GM18520 (cell line): ENCODE measurements around the gene HNRNPUL2.
A peak's percentile ranks its signal among the peaks of the same experiment; 100 is the strongest.

ENCODE experiments used
- ATAC-seq: cut with Tn5 transposase; IDR thresholded peaks from one replicate; pipeline ENCODE4 v1.9.1; 2021; ENCODE audit not compliant: unreplicated experiment

Gene HNRNPUL2

GRCh38 chr11:62727872-62728170 is 564 bp upstream of the HNRNPUL2 start:
- ATAC-seq: peak; percentile 33

- peak; percentile 1 for ATAC-seq
Observed at GRCh38 chr11:62726915-62727164, 417 bp downstream of the HNRNPUL2 start.

GRCh38 chr11:62726156-62726914 is 922 bp downstream of the HNRNPUL2 start:
- no peak for ATAC-seq

GRCh38 chr11:62725646-62726045 is 1.6 kb downstream of the HNRNPUL2 start:
- no peak for ATAC-seq

- no peak for ATAC-seq
Observed at GRCh38 chr11:62724171-62724570, 3.1 kb downstream of the HNRNPUL2 start.

GRCh38 chr11:62721994-62722393 is 5.3 kb downstream of the HNRNPUL2 start:
- no peak for ATAC-seq

- ATAC-seq: no peak
Observed at GRCh38 chr11:62719302-62719978, 7.8 kb downstream of the HNRNPUL2 start.

GRCh38 chr11:62716816-62717215 is 10.4 kb downstream of the HNRNPUL2 start:
- ATAC-seq: no peak

- ATAC-seq: no peak
Observed at GRCh38 chr11:62716206-62716605, 11.1 kb downstream of the HNRNPUL2 start.

GRCh38 chr11:62715150-62716130 is 11.8 kb downstream of the HNRNPUL2 start:
- no peak for ATAC-seq

GRCh38 chr11:62713343-62713742 is 13.9 kb downstream of the HNRNPUL2 start:
- no peak for ATAC-seq

GRCh38 chr11:62712861-62713260 is 14.4 kb downstream of the HNRNPUL2 start:
- ATAC-seq: no peak

GRCh38 chr11:62712276-62712812 is 14.9 kb downstream of the HNRNPUL2 start:
- ATAC-seq: no peak

GRCh38 chr11:62710001-62710345 is 17.3 kb downstream of the HNRNPUL2 start:
- ATAC-seq: no peak

GRCh38 chr11:62709247-62710000 is 17.8 kb downstream of the HNRNPUL2 start:
- ATAC-seq: peak; percentile 52

- ATAC-seq: no peak
Observed at GRCh38 chr11:62708793-62709192, 18.5 kb downstream of the HNRNPUL2 start.

GRCh38 chr11:62708392-62708791 is 18.9 kb downstream of the HNRNPUL2 start:
- ATAC-seq: no peak

GRCh38 chr11:62707277-62707861 is 19.9 kb downstream of the HNRNPUL2 start, which contains the start of the genes BSCL2 and GNG3:
Gene BSCL2, minus strand, starts transcription at chr11:62707424. Its CDS starts 229 bp downstream, at chr11:62707195.
Gene GNG3, plus strand, starts transcription at chr11:62707676. Its CDS starts 620 bp downstream, at chr11:62708296.
- ATAC-seq: no peak

GRCh38 chr11:62706850-62707247 is 20.4 kb downstream of the HNRNPUL2 start:
- ATAC-seq: no peak
